Measurements from ENCODE around the gene CBFA2T3.

Gene CBFA2T3

DNA sequence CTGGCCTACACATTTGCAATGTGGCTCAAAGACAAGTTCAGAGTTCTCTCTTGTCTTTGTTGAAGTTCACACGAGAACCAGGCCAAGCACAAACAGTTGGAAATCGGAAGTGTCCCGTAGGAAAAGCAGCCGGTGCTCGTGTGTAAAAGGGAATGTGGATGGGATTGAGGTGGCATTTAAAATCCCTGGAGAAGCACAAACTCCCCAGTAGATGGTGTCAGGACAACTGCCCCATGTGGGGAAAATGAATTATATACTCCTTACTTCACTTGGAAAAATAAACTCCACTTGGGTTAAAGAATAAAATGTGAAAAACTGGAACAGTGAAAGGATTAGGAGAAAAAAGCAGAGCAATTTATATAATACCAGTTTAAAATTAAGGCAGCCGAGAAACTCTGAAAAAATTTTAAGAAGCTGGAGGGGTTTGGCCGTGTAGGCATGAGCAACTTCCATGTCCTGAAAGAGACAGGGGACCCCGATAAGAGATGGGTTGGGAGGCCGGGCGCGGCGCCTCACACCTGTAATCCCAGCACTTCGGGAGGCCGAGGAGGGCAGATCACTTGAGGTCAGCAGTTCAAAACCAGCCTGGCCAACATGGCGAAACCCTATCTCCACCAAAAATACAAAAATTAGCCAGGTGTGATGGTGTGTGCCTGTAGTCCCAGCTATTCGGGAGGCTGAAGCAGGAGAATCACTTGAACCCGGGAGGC lies 28.1 kb downstream of the CBFA2T3 start:
- no peak overlapping the region for H3K4me3 ChIP-seq (replicated peaks; ENCODE audit: low read depth, low read length)
- no peak for DNase-seq (ENCODE audit: extremely low read depth, low read depth)
- TF ChIP-seq, protein P1, sequence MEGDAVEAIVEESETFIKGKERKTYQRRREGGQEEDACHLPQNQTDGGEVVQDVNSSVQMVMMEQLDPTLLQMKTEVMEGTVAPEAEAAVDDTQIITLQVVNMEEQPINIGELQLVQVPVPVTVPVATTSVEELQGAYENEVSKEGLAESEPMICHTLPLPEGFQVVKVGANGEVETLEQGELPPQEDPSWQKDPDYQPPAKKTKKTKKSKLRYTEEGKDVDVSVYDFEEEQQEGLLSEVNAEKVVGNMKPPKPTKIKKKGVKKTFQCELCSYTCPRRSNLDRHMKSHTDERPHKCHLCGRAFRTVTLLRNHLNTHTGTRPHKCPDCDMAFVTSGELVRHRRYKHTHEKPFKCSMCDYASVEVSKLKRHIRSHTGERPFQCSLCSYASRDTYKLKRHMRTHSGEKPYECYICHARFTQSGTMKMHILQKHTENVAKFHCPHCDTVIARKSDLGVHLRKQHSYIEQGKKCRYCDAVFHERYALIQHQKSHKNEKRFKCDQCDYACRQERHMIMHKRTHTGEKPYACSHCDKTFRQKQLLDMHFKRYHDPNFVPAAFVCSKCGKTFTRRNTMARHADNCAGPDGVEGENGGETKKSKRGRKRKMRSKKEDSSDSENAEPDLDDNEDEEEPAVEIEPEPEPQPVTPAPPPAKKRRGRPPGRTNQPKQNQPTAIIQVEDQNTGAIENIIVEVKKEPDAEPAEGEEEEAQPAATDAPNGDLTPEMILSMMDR (IDR thresholded peaks at IDR 0.05; ENCODE audit: low read depth, low read length, missing control alignments), result no peak

DNA sequence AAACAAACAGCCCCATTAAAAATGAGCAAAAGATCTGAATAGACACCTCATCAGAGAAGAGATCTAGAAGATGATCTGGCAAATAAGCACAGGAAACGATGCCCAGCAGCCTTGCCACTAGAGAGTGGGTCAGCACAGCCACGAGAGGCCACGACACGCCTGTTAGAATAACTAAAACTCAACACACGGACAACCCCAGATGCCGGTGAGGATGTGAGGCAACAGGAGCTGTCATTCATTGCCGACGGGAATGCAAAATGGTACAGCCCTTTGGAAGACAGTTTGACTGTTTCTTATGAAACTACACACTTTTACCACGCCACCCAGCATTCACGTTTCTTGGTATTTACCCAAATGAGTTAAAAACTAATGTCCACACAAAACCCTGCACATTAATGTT lies 31.5 kb downstream of the CBFA2T3 start:
- TF ChIP-seq, protein P1 (IDR thresholded peaks at IDR 0.05; ENCODE audit: low read depth, low read length, missing control alignments), result no peak
- H3K4me3 ChIP-seq (replicated peaks; ENCODE audit: low read depth, low read length), result no peak overlapping the region
- no peak for DNase-seq (ENCODE audit: extremely low read depth, low read depth)

DNA sequence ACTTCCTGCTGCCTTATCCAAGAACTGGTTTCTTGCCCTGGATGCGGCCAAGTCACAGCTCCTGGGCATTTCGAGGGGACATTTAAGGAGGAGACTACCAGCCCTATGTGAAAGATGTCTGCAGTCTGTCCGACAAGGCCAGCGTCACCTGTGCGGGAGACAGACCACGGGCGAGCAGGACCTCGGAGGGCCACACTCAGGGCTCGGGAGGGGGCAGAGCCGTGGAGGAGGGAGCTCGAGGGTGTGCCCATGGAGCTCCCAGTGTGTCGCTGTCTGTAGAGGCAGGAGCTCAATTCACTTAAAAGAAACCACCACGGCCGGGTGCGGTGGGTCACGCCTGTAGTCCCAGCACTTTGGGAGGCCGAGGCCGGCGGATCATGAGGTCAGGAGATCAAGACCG lies 33.3 kb downstream of the CBFA2T3 start:
- DNase-seq (ENCODE audit: extremely low read depth, low read depth), result no peak
- TF ChIP-seq, protein P1 (IDR thresholded peaks at IDR 0.05; ENCODE audit: low read depth, low read length, missing control alignments), result no peak
- no peak overlapping the region for H3K4me3 ChIP-seq (replicated peaks; ENCODE audit: low read depth, low read length)

DNA sequence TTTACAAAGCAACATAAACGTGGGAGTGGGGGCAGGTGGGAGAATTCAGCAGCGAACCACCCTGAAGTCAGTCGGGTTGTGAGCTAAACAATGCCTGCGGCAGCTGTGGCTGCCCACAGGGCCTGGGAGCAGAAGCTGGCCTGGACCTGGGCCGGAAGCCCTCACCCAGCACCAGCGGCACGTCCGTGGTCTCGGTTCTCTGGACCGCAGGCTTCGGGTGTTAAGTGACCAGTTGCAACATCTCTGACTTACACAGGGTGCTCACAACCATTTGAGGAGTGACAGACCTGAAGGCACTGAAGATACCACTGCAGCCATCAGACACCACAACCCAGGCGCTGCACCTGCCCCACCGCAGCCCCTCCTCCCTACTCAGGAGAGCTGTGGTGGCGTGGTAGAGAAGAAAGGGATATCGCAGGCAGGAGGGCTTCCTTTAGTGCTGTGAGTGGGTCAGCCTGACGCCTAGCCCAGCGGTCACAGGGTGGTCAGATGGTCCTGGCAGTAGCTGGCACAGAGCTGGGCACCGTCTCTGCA lies 33.8 kb downstream of the CBFA2T3 start:
- no peak for DNase-seq (ENCODE audit: extremely low read depth, low read depth)
- no peak overlapping the region for H3K4me3 ChIP-seq (replicated peaks; ENCODE audit: low read depth, low read length)

DNA sequence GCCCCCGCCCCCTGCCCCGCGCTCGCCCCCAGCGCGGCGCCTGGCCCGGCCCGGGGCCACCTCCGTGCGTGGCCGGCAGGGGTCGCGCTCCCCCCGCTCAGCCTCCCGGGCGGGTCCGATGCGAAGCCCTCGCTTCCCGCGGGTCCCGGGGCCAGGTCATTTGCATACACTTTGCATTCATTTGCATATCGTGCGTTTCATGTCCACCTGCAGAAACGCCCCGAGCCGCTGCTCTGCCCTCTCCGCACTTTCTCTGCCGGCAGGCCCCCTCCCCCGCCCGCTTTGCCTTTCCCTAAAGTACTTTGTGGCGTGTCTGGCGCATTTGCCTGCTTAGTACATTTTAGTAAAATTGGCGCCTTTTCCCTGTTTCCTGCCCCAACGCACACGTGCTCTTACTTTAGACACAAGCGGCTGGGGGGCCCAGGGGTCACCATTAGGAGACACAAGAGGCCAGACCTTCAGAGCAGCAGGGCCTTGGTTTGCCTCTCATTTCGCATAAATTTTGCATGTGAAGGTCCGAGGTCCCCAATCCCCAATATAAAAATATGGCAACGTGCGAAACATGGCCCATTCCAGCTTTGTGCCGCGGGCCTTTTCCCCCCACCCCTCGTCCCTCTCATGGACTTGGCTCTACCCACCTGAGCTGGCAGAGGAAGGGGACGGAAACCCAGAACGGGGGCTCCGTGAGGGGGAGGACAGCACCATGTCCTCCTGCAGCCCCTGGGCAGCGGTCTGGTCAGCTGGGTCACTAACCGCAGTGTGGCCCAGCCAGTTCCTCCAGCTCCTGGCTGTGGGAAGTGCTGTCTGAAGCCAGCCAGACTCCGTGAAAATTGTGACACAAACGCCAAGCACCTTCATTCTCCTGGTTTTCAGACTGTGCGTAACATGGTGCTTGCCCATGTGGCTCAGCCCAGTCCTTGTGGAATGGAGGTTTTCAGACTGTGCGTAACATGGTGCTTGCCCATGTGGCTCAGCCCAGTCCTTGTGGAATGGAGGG lies 34.8 kb downstream of the CBFA2T3 start:
- H3K4me3 ChIP-seq (replicated peaks; ENCODE audit: low read depth, low read length), result no peak overlapping the region
- no peak for DNase-seq (ENCODE audit: extremely low read depth, low read depth)
- TF ChIP-seq, protein P1 (IDR thresholded peaks at IDR 0.05; ENCODE audit: low read depth, low read length, missing control alignments), result peak; percentile 51

More for the DNA sequence above, 33.8 kb downstream of the CBFA2T3 start:
- TF ChIP-seq, protein P1 (IDR thresholded peaks at IDR 0.05; ENCODE audit: low read depth, low read length, missing control alignments), result no peak

DNA sequence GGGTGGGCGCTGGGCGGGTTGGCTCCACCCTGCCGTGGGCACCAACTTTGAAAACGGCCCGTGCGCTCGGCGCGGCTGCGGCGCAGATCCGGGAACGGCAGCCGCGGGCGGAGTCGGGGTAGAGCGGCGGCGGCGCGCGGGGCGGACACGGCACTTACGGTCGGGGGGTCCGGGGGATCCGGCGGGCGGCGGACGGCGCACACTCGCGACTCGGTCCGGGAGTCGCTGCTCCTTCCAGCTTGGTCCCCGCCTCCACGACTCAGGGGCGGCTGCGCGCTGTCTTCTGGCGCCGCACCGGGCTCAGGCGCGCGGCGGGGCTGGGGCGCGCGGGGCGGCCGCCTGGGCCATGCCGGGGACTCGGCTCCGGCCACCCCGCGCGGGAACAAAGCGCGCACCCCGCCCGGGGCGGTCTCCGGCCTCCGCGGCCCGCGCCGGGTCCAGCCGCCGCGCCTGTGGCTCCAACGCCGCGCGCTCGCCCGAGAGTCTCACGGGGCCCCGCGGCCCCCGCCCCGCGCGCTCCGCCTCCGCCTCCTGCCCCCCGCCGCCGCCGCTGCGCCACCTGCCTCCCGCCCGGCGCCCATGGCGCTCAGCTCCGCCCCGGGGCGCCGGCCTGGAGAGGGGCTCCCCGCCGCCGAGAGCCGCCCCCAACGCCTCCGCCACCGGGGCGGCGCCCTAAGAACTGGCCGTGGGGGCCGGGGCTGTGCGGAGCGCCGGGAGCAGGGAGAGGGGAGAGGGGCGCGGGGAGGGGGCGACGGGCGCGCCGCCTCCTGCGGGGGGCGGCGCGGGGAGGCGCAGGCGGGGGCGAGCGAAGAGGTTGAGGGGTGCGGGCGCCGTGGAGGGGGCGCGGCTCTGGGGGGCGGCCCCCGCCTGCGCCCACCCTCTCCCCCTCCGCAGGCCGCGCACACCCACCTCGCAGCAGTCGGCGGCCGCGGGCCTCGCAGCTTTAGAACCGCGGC lies 35.9 kb downstream of the CBFA2T3 start:
- TF ChIP-seq, protein P1 (IDR thresholded peaks at IDR 0.05; ENCODE audit: low read depth, low read length, missing control alignments), result no peak
- DNase-seq (ENCODE audit: extremely low read depth, low read depth), result no peak
- H3K4me3 ChIP-seq (replicated peaks; ENCODE audit: low read depth, low read length), result no peak overlapping the region

Measured in HFF-Myc (cell line).